GM20000 (cell line): ENCODE results near the gene ZBTB7A.

Experiments used
- DNase-seq: peaks from one replicate; pipeline ENCODE4 v3.0.0; 2012; ENCODE audit warnings: low spot score
- CTCF ChIP-seq: IDR thresholded peaks from 2 replicates; pipeline ENCODE4 v1.5.1; 2012; ENCODE audit warnings: mild to moderate bottlenecking, control low read depth; ENCODE audit errors: extremely low read depth, missing control alignments

Gene ZBTB7A

GRCh38 chr19:4077800-4078684 lies 11.3 kb upstream of the ZBTB7A start:
- peak; percentile 82 for DNase-seq
- TF ChIP-seq CTCF: no peak

GRCh38 chr19:4077007-4077374 lies 10.3 kb upstream of the ZBTB7A start:
- no peak for DNase-seq
- TF ChIP-seq CTCF: no peak

- no peak for DNase-seq
- TF ChIP-seq CTCF: no peak
Measured at GRCh38 chr19:4075373-4075772, 8.7 kb upstream of the ZBTB7A start.

- DNase-seq: no peak
- TF ChIP-seq CTCF: no peak
Measured at GRCh38 chr19:4071610-4072009, 4.9 kb upstream of the ZBTB7A start.

GRCh38 chr19:4069331-4069959 lies 2.7 kb upstream of the ZBTB7A start:
- DNase-seq: no peak
- TF ChIP-seq CTCF: no peak

GRCh38 chr19:4068047-4068966 lies 1.6 kb upstream of the ZBTB7A start:
- TF ChIP-seq CTCF: no peak
- DNase-seq: peak; percentile 17
